Right renal pelvis (tissue), 4 donors: Measurements from ENCODE around the gene UIMC1. TPM values are rescaled to one million over a fixed set of nuclear protein-coding genes. Genes with fewer than 3 reads are reported as not detected.

Source experiments
- DNase-seq, 4 donors: peaks; one replicate each; pipeline ENCODE4 v3.0.0-alpha.2; 2013; ENCODE audit warnings: low read depth in 4 of 4, low spot score in 3 of 4, missing footprints in 1 of 4
- polyA plus RNA-seq, 4 donors: library from polyadenylated mRNA; unstranded; fragments of 120-200 nt; gene quantifications; one replicate each; pipeline ENCODE4 v1.2.1, GENCODE V29; 2013; ENCODE audit not compliant: insufficient read length in 4 of 4

Gene UIMC1
- polyA plus RNA-seq, 4 donors = 36.7 to 42.4 (median 39.0) TPM

- no peak for DNase-seq
These were observed 100.5 kb downstream of the UIMC1 start for GRCh38 chr5:176906126-176906525.

- no peak for DNase-seq
These were observed 102.3 kb downstream of the UIMC1 start for GRCh38 chr5:176904276-176904675.

DNA sequence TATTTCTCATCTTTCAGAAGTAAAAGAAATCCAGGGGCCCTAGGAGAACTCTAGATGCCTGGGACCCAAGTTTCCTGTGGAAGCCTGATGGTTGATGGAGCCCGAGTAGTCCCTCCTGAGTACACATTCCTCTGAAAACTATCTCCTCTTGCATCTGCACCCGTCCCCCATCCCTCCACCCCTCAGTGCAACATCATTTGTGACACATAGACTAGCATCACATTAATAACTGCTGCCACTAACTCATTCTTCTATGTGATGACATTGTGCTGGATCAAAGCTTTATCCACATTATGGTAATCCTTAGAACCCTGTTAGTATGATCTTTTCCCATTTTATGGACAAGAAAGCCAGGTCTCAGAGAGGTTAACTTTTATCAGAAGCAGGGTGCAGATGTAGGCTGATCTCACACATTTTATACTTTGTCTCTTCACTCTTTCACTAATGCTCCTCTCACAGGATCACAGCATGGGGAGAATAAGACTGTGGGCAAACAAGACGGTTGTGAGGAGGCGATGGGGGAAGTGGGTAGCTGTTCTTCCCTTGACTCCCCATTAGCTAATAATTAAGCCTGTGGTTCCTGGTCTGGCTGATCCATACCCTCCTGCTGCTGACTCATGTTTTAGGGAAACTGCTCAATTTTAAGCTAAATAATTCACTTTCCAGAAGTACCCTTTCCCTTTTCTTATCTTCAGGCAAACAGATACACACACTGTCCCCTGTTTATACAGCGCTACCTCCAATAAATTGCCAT is 103.5 kb downstream of the UIMC1 start:
- DNase-seq = no peak

DNA sequence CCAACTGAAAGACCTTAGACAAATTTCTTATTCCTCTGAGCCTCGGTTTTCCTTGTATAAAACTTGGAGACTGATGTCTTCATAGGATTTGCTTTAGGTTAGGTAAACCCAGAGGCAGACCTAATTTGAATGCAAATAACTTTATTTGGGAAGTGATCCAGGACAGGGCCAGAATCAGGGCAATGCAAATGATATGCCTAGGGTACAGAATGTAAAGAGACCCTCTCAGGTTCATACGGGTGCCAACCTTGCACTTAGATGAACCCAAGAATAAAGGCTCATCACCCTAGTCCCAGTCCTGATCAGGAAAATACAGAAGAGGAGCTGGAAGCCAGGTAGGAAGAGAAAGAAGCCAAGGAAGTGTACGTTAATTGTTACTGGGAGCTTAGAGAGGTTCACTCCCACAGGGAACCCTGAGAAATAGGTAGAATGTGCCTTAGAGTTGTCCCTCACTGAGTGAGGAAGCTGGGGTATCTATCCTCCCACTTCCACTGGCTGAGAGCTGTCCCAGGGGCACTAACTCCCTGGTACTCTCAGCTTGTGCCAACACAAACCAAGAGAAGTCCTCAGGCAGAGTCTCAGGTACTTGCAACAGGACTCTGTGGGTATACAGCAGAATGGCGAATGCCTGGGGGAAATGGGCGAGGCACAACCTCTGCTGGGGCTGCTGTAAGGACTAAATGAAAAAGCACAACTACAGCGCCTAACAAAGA is 104.3 kb downstream of the UIMC1 start:
- DNase-seq = no peak

DNA sequence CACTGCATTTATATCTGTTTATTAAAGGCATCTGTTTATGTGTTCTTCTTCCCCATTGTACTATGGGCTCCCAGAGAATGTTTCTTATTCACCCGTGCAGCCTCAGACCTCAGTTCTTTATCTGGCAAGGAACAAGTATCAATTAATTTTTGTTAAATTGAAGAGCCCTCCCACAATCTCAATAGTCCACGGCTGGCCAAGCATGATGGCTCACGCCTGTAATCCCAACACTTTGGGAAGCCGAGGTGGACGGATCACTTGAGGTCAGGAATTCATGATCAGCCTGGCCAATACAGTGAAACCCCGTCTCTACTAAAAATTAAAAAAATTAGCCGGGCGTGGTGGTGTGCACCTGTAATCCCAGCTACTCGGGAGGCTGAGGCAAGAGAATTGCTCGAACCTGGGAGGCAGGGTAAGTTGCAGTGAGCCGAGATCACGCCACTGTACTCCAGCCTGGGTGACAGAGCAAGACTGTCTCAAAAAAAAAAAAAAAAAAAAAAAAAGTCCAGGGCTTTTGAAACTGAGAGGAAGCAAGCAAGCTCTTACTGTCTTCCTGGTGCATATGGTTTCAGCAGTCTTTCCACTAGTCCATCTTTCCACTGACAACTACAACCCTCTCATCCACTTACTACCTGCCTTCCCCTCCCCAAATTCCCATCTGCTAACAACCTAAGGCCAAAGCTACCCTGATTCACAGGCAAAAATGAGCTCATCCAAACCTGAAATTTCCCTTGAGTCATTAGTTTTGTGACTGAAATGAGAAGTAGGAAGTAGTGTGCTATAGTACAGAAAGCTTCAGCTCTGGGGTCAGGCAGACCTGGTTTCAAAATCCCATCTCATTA is 105.1 kb downstream of the UIMC1 start:
- no peak for DNase-seq

GRCh38 chr5:176900780-176901204 is 105.8 kb downstream of the UIMC1 start:
- DNase-seq = no peak

- no peak for DNase-seq
These were observed 106.4 kb downstream of the UIMC1 start for GRCh38 chr5:176899946-176900779.

- no peak for DNase-seq
These were observed 107.2 kb downstream of the UIMC1 start, which contains the start of gene HK3 for GRCh38 chr5:176899296-176899891. Gene HK3 (minus strand): TSS chr5:176899346. CDS start chr5:176896159, 3,187 bp downstream.

DNA sequence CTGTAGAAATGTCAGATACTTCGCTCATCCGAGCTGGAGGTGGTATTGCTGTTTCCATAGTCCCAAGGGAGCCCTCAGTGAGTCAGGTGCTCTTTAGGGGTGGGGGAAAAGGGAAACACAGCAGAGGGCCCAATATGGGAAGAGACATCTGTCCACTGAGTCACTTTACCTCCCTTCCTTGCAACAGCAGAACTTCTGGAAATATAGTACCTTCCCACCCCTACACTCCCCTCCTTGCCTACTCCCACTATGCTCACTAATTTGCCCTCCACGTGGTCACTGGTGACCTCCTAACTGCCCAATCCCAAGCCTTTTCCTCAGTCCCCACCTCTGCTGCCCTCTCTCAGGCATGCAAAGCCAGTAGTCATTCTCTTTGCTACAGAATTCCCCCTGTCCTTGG is 109.3 kb downstream of the UIMC1 start:
- no peak for DNase-seq

DNA sequence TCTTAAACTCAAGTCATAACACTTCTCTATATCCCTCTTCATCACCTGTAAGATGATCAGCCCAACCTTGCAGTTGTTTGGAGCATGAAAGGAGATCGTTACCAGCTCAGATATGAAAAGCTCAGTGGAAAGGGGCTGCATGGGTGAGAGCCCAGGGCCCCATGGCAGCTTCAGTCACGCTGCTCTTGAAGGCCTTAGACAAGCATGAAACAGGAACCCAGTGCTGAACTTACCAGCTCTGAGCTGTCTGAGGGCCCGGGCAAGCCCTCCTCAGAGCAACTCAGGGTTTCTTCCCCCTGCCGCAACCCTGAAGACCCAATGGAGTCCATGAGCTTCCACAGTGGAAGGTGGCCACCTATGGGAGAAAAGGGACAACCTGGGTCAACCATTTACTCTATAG is 110.7 kb downstream of the UIMC1 start:
- DNase-seq = no peak

- no peak for DNase-seq
These were observed 112.3 kb downstream of the UIMC1 start for GRCh38 chr5:176894298-176894697.

GRCh38 chr5:176892663-176893062 is 113.9 kb downstream of the UIMC1 start:
- no peak for DNase-seq

- DNase-seq = no peak
These were observed 115.1 kb downstream of the UIMC1 start for GRCh38 chr5:176891331-176891958.

DNA sequence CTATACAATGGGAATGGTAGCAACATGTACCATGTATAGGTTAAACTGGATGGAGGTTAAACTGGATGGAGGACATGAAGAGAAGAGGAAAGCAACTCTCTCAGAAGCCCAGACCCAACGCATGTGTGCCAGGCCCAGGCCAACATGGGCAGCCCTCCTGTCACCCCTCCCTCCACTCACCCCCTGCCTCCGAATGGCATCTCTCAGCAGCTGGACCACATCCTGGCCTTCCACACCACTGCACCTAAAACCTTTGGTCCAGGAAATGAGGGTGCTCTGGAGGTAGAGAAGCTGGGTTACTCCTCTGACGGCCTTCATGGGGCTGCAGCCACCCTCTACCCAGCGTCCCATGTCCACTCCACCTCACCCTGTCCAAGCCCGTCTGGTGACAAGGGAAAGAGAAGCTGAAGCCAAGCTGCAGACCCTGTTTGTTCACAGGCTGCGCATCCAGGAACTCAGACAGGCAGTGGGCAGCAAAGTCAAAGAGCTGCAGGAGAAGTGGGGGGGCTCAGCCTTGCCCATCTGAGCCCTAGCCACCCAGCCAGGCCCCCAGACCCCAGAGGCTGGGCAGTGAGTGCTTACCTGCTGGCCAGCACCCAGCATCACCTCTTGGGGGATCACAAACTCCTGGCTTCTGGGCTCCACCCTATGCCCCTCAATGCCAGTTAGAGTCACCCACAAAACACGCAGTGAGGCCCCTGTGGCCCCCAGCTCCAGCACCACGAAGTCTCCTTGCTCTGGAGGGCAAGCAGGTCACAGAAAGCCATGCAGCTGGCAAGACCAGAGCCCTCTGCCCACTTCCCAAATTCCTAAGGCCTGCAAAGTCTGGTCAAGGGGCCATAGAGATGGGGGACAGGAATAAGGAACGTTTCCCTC is 115.9 kb downstream of the UIMC1 start:
- no peak for DNase-seq

- DNase-seq = no peak
These were observed 117.0 kb downstream of the UIMC1 start for GRCh38 chr5:176889321-176890280.

DNA sequence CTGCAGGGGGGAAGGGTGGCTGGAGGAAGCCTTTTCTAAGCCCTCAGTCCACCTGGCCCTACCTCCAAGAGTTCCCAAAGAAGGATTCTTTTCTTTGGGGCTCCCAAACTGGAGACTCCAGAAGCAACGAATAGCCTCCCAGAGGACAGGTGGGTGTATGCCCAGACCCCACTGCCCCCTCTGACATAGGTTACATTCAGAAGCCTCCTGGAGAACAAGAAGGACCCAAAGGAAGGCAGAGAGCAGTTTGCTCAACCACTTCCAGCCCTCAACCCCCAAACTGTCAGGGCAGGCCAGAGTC is 117.8 kb downstream of the UIMC1 start:
- DNase-seq = no peak
